Lower leg skin (tissue), 4 donors: ENCODE results near the gene HIPK1. TPM values are rescaled to one million over a fixed set of nuclear protein-coding genes. Genes with fewer than 3 reads are reported as not detected.

Experiments
- DNase-seq, 2 donors: peaks; one replicate each; pipeline ENCODE4 v3.0.0-alpha.2; 2019; ENCODE audit warnings: low spot score in 2 of 2
- H3K4me3 ChIP-seq: fragments of 200-600 bp; sonication (generic); 2 replicates; pipeline ENCODE4 v1.5.1; 2017; ENCODE audit warnings: mild to moderate bottlenecking, low read depth; ENCODE audit not compliant: poor library complexity, severe bottlenecking
- POLR2A ChIP-seq, 2 donors: fragments of 450-650 bp; IDR thresholded peaks; one replicate each; pipeline ENCODE4 v1.6.1; 2016 to 2017; ENCODE audit warnings: antibody characterized with exemption in 2 of 2, mild to moderate bottlenecking in 1 of 2, moderate library complexity in 1 of 2
- WGBS, 2 donors: methylation state at CpG; one replicate each; pipeline ENCODE4 v1.1.5; 2018; 5-methylcytosine and 5-hydroxymethylcytosine counted together
- intact Hi-C: fragments of 100-400 bp; cut with DNase I; formaldehyde crosslinking; loops from one replicate; pipeline ENCODE4 v1.15.0; 2023; ENCODE audit warnings: low total_unique reads
- total RNA-seq, 4 donors: library from RNA; depleted of rRNA; stranded (reverse); fragments of >200 nt; gene quantifications; one replicate each; pipeline ENCODE4 v1.1.0, GENCODE V29; 2016
- TF ChIP-seq, protein P1 (sequence below), 3 donors: fragments of 450-650 bp; IDR thresholded peaks; one replicate each; pipeline ENCODE4 v1.5.1; 2016; ENCODE audit warnings: antibody characterized with exemption in 3 of 3, mild to moderate bottlenecking in 3 of 3, moderate library complexity in 2 of 3

HIPK1 gene
- total RNA-seq, 4 donors from 2014 or later: 47.6 to 58.3 (median 54.5) TPM

DNA sequence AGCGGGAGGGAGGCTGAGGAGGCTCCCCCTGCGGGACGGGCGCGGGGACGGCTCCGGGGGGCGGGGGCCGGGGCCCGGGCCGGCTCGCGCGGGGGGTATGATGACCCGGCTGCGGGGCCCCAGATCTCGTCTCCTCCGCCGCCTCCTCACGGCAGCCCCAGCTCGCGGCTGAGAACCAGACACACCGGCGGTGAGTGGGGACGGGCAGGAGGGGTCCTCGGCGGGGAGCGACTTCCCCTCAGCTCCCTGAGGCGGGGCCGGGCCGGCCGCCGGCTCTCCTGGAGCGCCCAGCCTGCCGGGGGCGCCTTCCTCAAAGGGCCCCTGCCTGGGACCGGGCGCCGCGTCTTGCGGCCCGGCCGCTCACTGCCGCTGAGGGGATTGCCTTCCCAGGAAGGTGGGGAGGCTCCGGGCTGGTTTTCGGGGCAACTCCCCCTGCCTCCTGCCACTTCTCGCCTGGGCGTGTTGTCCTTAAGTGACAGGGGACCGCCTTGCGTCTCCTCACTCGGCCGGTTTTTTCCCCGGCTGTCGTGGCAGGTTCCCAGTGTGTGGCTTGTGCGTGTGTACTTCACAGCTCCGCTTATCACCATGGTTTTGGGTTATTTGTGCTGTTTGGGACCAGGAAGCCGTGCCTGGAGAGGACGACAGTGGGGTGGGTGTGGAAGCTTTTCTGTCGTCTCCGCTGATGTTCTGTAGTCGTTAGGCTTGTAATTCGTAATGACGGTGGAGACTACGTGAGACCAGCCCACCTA lies 800 bp downstream of the HIPK1 start:
- H3K4me3 ChIP-seq: peak overlapping the region; percentile 74
- DNase-seq: peak; percentile 42 to 90
- 0 to 1% methylated on average over 18 to 27 of the region's 64 CpGs for WGBS, 2 donors
- TF ChIP-seq POLR2A (IDR thresholded peaks at IDR 0.05): no peak
- TF ChIP-seq, protein P1, sequence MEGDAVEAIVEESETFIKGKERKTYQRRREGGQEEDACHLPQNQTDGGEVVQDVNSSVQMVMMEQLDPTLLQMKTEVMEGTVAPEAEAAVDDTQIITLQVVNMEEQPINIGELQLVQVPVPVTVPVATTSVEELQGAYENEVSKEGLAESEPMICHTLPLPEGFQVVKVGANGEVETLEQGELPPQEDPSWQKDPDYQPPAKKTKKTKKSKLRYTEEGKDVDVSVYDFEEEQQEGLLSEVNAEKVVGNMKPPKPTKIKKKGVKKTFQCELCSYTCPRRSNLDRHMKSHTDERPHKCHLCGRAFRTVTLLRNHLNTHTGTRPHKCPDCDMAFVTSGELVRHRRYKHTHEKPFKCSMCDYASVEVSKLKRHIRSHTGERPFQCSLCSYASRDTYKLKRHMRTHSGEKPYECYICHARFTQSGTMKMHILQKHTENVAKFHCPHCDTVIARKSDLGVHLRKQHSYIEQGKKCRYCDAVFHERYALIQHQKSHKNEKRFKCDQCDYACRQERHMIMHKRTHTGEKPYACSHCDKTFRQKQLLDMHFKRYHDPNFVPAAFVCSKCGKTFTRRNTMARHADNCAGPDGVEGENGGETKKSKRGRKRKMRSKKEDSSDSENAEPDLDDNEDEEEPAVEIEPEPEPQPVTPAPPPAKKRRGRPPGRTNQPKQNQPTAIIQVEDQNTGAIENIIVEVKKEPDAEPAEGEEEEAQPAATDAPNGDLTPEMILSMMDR (IDR thresholded peaks at IDR 0.05): no peak
- intact Hi-C loops: no loop called here

DNA sequence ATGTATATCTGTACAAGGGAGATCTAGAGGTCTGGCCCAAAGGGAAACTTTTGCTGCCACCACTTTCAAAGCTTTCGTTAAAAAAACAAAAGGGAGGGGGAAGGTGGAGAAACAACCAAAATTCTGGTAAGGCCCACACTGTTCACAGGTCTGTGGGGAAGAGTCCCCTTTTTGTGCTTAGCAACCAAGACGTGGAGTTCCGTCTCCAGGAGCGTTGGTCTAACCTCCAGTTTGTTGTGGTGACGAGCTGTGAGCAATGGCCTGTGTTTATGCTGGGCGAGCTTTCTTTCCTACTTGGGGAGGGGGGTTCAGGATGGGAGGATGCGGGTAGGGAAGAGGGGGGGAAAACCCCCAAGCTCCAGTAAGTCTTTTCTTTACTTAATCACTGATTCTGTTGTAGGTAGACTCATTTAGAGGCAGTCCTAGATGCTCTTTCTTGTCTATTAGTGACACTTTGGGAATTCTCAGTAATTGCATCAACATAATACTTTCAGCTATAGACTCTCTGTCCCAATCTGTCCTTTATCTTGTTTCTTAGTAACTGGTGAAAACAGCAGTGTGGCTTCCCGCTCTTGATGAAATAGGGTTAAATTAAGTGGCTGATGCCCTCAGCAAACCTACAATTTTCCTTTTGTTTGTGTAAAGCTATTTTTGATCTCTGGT lies 1.5 kb downstream of the HIPK1 start:
- peak overlapping the region; percentile 74 for H3K4me3 ChIP-seq
- peak in 1 of 2 donors; percentile 81 for DNase-seq
- TF ChIP-seq, protein P1 (IDR thresholded peaks at IDR 0.05): no peak
- no peak for TF ChIP-seq POLR2A (IDR thresholded peaks at IDR 0.05)
- 1 to 2% methylated on average over 8 of the region's 8 CpGs for WGBS, 2 donors
- intact Hi-C loops: no loop called here

DNA sequence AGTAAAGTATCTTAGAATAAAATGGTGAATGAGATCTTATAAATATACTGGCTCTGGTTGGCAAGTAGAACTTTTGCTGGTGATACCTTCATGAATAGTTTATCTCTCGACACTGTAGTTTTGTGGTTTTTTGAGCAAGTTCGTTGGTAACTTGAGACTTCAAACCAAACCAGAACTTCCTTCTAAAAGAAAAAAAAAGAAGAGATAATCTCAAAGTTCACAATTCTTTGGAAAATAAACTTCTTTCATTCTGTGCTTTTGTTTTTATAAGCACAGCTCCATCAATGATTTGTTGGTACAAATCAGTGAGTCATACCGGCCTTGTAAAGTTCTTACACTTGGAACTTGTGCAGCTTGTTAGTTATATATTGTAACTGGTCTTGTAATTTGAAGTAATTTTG lies 2.3 kb downstream of the HIPK1 start:
- intact Hi-C loops: no loop called here
- no peak for TF ChIP-seq POLR2A (IDR thresholded peaks at IDR 0.05)
- TF ChIP-seq, protein P1 (IDR thresholded peaks at IDR 0.05): no peak
- no peak for DNase-seq
- WGBS, 2 donors: 12 to 13% methylated on average over 3 of the region's 3 CpGs
- no peak overlapping the region for H3K4me3 ChIP-seq

DNA sequence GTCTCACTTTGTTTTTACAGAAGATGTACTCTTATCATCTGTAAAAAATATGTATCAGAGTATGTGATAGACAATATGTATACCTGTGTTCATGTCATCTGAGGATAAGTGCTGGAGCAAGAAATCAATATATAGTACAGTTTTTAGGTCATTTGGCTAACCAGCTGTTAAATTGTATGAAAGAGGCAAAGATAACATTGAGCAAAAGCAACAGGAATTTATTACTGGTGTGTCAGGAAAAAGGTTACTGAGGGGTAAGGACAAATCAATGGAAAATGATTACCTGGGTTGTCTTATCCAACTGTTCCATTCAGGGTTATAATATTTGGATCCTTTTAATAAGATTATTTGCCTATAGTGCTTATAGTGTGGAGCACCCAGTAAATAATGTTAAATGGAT lies 4.9 kb downstream of the HIPK1 start:
- intact Hi-C loops: no loop called here
- DNase-seq: no peak
- no peak for TF ChIP-seq POLR2A (IDR thresholded peaks at IDR 0.05)
- TF ChIP-seq, protein P1 (IDR thresholded peaks at IDR 0.05): no peak
- no peak overlapping the region for H3K4me3 ChIP-seq

DNA sequence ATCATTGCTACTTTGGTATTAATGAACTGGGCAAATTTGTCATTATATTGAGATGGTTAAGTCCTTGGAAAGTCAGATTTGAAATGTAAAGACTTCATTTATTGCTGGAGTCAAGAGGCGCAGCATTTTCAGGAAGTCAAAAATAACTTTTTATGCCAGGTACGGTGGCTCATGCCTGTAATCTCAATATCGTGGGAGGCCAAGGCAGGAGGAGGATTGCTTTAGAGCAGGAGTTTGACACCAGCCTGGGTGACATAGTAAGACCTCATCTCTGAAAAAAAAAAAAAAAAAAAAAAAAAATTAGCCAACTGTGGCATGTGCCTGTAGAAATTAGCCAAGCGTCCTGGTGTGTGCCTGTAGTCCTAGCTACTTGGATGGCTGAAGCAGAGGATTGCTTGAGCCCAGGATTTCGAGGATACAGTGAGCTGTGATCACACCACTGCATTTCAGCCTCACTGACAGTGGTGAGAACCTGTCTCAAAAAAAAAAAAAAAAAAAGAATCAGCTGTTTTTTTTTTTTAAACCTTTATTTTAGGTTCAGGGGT lies 5.5 kb downstream of the HIPK1 start:
- WGBS, 2 donors: 75 to 83% methylated on average over 5 of the region's 5 CpGs
- no peak for DNase-seq
- intact Hi-C loops: no loop called here
- no peak for TF ChIP-seq POLR2A (IDR thresholded peaks at IDR 0.05)
- TF ChIP-seq, protein P1 (IDR thresholded peaks at IDR 0.05): no peak
- no peak overlapping the region for H3K4me3 ChIP-seq
